Liver (tissue), 9 donors: Measurements from ENCODE around the gene FRYL. TPM values are rescaled to one million over a fixed set of nuclear protein-coding genes. Genes with fewer than 3 reads are reported as not detected.

Experiments
- DNase-seq: peaks from one replicate; pipeline ENCODE4 v3.0.0-alpha.2; 2017; ENCODE audit warnings: low spot score
- H3K27ac ChIP-seq, 2 donors: one replicate each; pipeline ENCODE4 v1.7.0; 2013; ENCODE audit warnings: inconsistent platforms in 2 of 2, low read length in 2 of 2, control low read depth in 1 of 2, low read depth in 1 of 2, mild to moderate bottlenecking in 1 of 2
- H3K27me3 ChIP-seq, 4 donors: one replicate each; pipeline versions ENCODE4 v1.6.1 to v1.7.0; 2013; ENCODE audit warnings: low read length in 3 of 4, inconsistent platforms in 1 of 4, mild to moderate bottlenecking in 1 of 4, moderate library complexity in 1 of 4; ENCODE audit not compliant: control insufficient read depth in 4 of 4, insufficient read depth in 4 of 4
- H3K36me3 ChIP-seq, 4 donors: one replicate each; pipeline versions ENCODE4 v1.6.1 to v1.7.0; 2013; ENCODE audit warnings: low read length in 3 of 4, mild to moderate bottlenecking in 3 of 4, low read depth in 1 of 4, moderate library complexity in 1 of 4; ENCODE audit not compliant: control insufficient read depth in 4 of 4, insufficient read depth in 3 of 4
- H3K4me1 ChIP-seq, 4 donors: one replicate each; pipeline versions ENCODE4 v1.6.1 to v1.7.0; 2013; ENCODE audit warnings: low read length in 3 of 4, mild to moderate bottlenecking in 3 of 4, moderate library complexity in 1 of 4; ENCODE audit not compliant: control insufficient read depth in 4 of 4, insufficient read depth in 4 of 4
- H3K4me3 ChIP-seq, 3 donors: one replicate each; pipeline versions ENCODE4 v1.6.1 to v1.7.0; 2013; ENCODE audit warnings: low read length in 3 of 3, control low read depth in 1 of 3, low read depth in 1 of 3, mild to moderate bottlenecking in 1 of 3
- H3K9ac ChIP-seq, 2 donors: one replicate each; pipeline ENCODE4 v1.7.0; 2013; ENCODE audit warnings: low read length in 2 of 2, mild to moderate bottlenecking in 2 of 2, moderate library complexity in 2 of 2, control low read depth in 1 of 2, low read depth in 1 of 2
- H3K9me3 ChIP-seq, 4 donors: one replicate each; pipeline versions ENCODE4 v1.6.1 to v1.7.0; 2013; ENCODE audit warnings: low read length in 3 of 4; ENCODE audit not compliant: control insufficient read depth in 4 of 4
- FOXA1 ChIP-seq: IDR thresholded peaks from 2 replicates; pipeline ENCODE4 v1.6.1; 2016; ENCODE audit warnings: antibody characterized with exemption
- GABPA ChIP-seq, 2 donors: IDR thresholded peaks in 1 of 2; conservative IDR thresholded peaks in 1 of 2; 2 replicates each; pipeline ENCODE4 v1.6.1; 2016; ENCODE audit warnings: antibody characterized with exemption in 2 of 2, mild to moderate bottlenecking in 1 of 2, moderate library complexity in 1 of 2
- HNF4A ChIP-seq, 2 donors: conservative IDR thresholded peaks; 2 replicates each; pipeline ENCODE4 v1.6.1; 2016; ENCODE audit warnings: antibody characterized with exemption in 2 of 2, mild to moderate bottlenecking in 2 of 2
- HNF4G ChIP-seq: IDR thresholded peaks from 2 replicates; pipeline ENCODE4 v1.6.1; 2016; ENCODE audit warnings: antibody characterized with exemption
- JUND ChIP-seq, 2 donors: IDR thresholded peaks; 2 replicates each; pipeline ENCODE4 v1.6.1; 2016; ENCODE audit warnings: antibody characterized with exemption in 2 of 2
- MAX ChIP-seq: IDR thresholded peaks from 2 replicates; pipeline ENCODE4 v1.6.1; 2016; ENCODE audit warnings: antibody characterized with exemption
- NR2F2 ChIP-seq: IDR thresholded peaks from 2 replicates; pipeline ENCODE4 v1.6.1; 2016; ENCODE audit warnings: antibody characterized with exemption
- RXRA ChIP-seq, 2 donors: IDR thresholded peaks; 2 replicates each; pipeline ENCODE4 v1.6.1; 2017 to 2018; ENCODE audit warnings: antibody characterized with exemption in 2 of 2, mild to moderate bottlenecking in 1 of 2
- SP1 ChIP-seq: IDR thresholded peaks from 2 replicates; pipeline ENCODE4 v1.6.1; 2018; ENCODE audit warnings: antibody characterized with exemption, mild to moderate bottlenecking
- TAF1 ChIP-seq: conservative IDR thresholded peaks from 2 replicates; pipeline ENCODE4 v1.6.1; 2016; ENCODE audit warnings: antibody characterized with exemption, mild to moderate bottlenecking
- YY1 ChIP-seq: IDR thresholded peaks from 2 replicates; pipeline ENCODE4 v1.6.1; 2016; ENCODE audit warnings: antibody characterized with exemption, mild to moderate bottlenecking
- WGBS: extraction: QIAGEN DNeasy Blood & Tissue Kit; methylation state at CpG from one replicate; pipeline ENCODE4 v1.1.7; 2013; 5-methylcytosine and 5-hydroxymethylcytosine counted together
- polyA plus RNA-seq, 2 donors: library from polyadenylated mRNA; stranded (reverse) in 1 of 2; unstranded in 1 of 2; fragments of 200-250 nt in 1 of 2; fragments of >200 nt in 1 of 2; fragmentation: Nextera tagmentation in 1 of 2; extraction: Ambion mirVana in 1 of 2; gene quantifications; one replicate each; pipeline versions ENCODE4 v1.2.1 to v1.2.3, GENCODE V29; 2013 to 2015
- total RNA-seq, 2 donors: library from RNA; depleted of rRNA; stranded (reverse); fragments of >200 nt; gene quantifications; one replicate each; pipeline ENCODE4 v1.2.3, GENCODE V29; 2014
- TF ChIP-seq, protein P1 (sequence below): IDR thresholded peaks from 2 replicates; pipeline ENCODE4 v1.6.1; 2016; ENCODE audit warnings: antibody characterized with exemption
- TF ChIP-seq, protein P2 (sequence below): fragments of 150-350 bp; IDR thresholded peaks from 2 replicates; pipeline ENCODE4 v1.5.1; 2017; ENCODE audit warnings: improper control_type of control experiment, low read depth, low read length; ENCODE audit not compliant: missing input control
- TF ChIP-seq, protein P3 (sequence below): IDR thresholded peaks from 2 replicates; pipeline ENCODE4 v1.6.1; 2016; ENCODE audit warnings: antibody characterized with exemption, mild to moderate bottlenecking
- donor health status: healthy.
- donor health status: healthy.
- donor health status: healthy.
- donor health status: healthy.
- donor health status: healthy.

The FRYL gene
- total and polyA plus RNA-seq, 4 donors: 5.3 to 79.0 (median 27.2) TPM

- Histone ChIP-seq H3K9ac (no peak overlapping the region), H3K9me3 (no peaks in the 10 kb centered on the region), H3K27ac (no peak overlapping the region), H3K27me3 (no peaks in the 10 kb centered on the region), H3K36me3 (no peaks in the 10 kb centered on the region), H3K4me1 (no peaks in the 10 kb centered on the region), H3K4me3 (no peak overlapping the region)
- WGBS: 81% methylated on average over 4 of the region's 4 CpGs
- no peak for DNase-seq
- no peak for TF ChIP-seq HNF4G
- TF ChIP-seq SP1: no peak
- TF ChIP-seq JUND (IDR thresholded peaks at IDR 0.05): no peak
- no peak for TF ChIP-seq TAF1
- TF ChIP-seq, protein P1, sequence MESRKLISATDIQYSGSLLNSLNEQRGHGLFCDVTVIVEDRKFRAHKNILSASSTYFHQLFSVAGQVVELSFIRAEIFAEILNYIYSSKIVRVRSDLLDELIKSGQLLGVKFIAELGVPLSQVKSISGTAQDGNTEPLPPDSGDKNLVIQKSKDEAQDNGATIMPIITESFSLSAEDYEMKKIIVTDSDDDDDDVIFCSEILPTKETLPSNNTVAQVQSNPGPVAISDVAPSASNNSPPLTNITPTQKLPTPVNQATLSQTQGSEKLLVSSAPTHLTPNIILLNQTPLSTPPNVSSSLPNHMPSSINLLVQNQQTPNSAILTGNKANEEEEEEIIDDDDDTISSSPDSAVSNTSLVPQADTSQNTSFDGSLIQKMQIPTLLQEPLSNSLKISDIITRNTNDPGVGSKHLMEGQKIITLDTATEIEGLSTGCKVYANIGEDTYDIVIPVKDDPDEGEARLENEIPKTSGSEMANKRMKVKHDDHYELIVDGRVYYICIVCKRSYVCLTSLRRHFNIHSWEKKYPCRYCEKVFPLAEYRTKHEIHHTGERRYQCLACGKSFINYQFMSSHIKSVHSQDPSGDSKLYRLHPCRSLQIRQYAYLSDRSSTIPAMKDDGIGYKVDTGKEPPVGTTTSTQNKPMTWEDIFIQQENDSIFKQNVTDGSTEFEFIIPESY: no peak
Observed at GRCh38 chr4:48654015-48654664, 125.9 kb downstream of the FRYL start.

- no peaks in the 10 kb centered on the region for H3K9me3 ChIP-seq
- no peaks in the 10 kb centered on the region for H3K36me3 ChIP-seq
- H3K9ac ChIP-seq: no peak overlapping the region
- no peak overlapping the region for H3K27ac ChIP-seq
- H3K4me1 ChIP-seq: no peaks in the 10 kb centered on the region
- TF ChIP-seq RXRA (IDR thresholded peaks at IDR 0.05) (no peak), MAX (no peak), YY1 (no peak), HNF4G (no peak), FOXA1 (no peak)
- TF ChIP-seq, protein P2, sequence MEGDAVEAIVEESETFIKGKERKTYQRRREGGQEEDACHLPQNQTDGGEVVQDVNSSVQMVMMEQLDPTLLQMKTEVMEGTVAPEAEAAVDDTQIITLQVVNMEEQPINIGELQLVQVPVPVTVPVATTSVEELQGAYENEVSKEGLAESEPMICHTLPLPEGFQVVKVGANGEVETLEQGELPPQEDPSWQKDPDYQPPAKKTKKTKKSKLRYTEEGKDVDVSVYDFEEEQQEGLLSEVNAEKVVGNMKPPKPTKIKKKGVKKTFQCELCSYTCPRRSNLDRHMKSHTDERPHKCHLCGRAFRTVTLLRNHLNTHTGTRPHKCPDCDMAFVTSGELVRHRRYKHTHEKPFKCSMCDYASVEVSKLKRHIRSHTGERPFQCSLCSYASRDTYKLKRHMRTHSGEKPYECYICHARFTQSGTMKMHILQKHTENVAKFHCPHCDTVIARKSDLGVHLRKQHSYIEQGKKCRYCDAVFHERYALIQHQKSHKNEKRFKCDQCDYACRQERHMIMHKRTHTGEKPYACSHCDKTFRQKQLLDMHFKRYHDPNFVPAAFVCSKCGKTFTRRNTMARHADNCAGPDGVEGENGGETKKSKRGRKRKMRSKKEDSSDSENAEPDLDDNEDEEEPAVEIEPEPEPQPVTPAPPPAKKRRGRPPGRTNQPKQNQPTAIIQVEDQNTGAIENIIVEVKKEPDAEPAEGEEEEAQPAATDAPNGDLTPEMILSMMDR: no peak
- 78% methylated on average over 8 of the region's 8 CpGs for WGBS
- no peak overlapping the region for H3K4me3 ChIP-seq
- no peak for DNase-seq
- H3K27me3 ChIP-seq: no peaks in the 10 kb centered on the region
Observed at GRCh38 chr4:48653217-48654014, 126.7 kb downstream of the FRYL start.

DNA sequence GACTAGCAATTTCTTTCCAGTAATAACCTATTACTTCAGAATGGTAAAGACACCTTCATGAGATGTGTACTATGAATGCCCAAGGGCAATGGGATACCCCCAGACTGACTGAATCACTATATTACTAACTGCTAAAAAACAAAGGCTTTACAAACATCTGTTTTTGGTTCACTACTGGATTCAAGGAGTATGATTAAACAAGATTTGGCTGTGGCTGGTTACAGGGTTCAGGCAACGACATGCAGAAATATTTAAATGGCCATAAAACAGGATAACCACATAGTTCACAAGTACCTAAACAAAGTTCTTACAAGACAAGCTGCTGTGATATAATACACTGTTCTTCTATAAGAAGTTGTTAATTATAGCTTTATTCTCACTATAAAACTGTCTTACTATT lies 128.2 kb downstream of the FRYL start:
- no peaks in the 10 kb centered on the region for H3K36me3 ChIP-seq
- WGBS: 89% methylated on average over 1 of the region's 1 CpG
- TF ChIP-seq HNF4A (conservative IDR thresholded peaks at IDR 0.05) (no peak), YY1 (no peak), NR2F2 (no peak), SP1 (no peak), GABPA (IDR thresholded peaks at IDR 0.05 in 1 of 2, conservative IDR thresholded peaks at IDR 0.05 in 1 of 2) (no peak), HNF4G (no peak)
- TF ChIP-seq, protein P1: no peak
- TF ChIP-seq, protein P3, sequence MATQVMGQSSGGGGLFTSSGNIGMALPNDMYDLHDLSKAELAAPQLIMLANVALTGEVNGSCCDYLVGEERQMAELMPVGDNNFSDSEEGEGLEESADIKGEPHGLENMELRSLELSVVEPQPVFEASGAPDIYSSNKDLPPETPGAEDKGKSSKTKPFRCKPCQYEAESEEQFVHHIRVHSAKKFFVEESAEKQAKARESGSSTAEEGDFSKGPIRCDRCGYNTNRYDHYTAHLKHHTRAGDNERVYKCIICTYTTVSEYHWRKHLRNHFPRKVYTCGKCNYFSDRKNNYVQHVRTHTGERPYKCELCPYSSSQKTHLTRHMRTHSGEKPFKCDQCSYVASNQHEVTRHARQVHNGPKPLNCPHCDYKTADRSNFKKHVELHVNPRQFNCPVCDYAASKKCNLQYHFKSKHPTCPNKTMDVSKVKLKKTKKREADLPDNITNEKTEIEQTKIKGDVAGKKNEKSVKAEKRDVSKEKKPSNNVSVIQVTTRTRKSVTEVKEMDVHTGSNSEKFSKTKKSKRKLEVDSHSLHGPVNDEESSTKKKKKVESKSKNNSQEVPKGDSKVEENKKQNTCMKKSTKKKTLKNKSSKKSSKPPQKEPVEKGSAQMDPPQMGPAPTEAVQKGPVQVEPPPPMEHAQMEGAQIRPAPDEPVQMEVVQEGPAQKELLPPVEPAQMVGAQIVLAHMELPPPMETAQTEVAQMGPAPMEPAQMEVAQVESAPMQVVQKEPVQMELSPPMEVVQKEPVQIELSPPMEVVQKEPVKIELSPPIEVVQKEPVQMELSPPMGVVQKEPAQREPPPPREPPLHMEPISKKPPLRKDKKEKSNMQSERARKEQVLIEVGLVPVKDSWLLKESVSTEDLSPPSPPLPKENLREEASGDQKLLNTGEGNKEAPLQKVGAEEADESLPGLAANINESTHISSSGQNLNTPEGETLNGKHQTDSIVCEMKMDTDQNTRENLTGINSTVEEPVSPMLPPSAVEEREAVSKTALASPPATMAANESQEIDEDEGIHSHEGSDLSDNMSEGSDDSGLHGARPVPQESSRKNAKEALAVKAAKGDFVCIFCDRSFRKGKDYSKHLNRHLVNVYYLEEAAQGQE: no peak

More for the DNA sequence above, 128.2 kb downstream of the FRYL start:
- H3K27me3 ChIP-seq: no peaks in the 10 kb centered on the region
- H3K27ac ChIP-seq: no peak overlapping the region
- no peaks in the 10 kb centered on the region for H3K4me1 ChIP-seq
- H3K9me3 ChIP-seq: no peaks in the 10 kb centered on the region
- H3K9ac ChIP-seq: no peak overlapping the region
- no peak for DNase-seq
- no peak overlapping the region for H3K4me3 ChIP-seq
